Cardiac muscle cell (in vitro differentiated cells and primary cell): ENCODE data around the gene ZNF503. TPM values are rescaled to one million over a fixed set of nuclear protein-coding genes. Genes with fewer than 3 reads are reported as not detected.
A peak's percentile ranks its signal among the peaks of the same experiment; 100 is the strongest.

Experiments used
- DNase-seq, 2 donors: peaks; one replicate each; pipeline versions ENCODE4 v3.0.0 to v3.0.0-alpha.2; 2010 to 2017; ENCODE audit warnings: low read depth in 1 of 2, low spot score in 1 of 2
- H3K27ac ChIP-seq: fragments of 200-600 bp; sonication (generic); 2 replicates; pipeline ENCODE4 v1.5.1; 2016
- H3K27me3 ChIP-seq: fragments of 200-600 bp; sonication (generic); 2 replicates; pipeline ENCODE4 v1.6.0; 2016; ENCODE audit warnings: control low read depth
- H3K36me3 ChIP-seq: fragments of 200-600 bp; sonication (generic); 2 replicates; pipeline ENCODE4 v1.5.1; 2016; ENCODE audit warnings: control low read depth
- H3K4me1 ChIP-seq: fragments of 200-600 bp; sonication (generic); 2 replicates; pipeline ENCODE4 v1.8.1; 2017; ENCODE audit warnings: low read depth, mild to moderate bottlenecking, mixed run types
- H3K4me3 ChIP-seq: fragments of 200-600 bp; sonication (generic); 2 replicates; pipeline ENCODE4 v1.5.1; 2016; ENCODE audit warnings: mild to moderate bottlenecking
- H3K9me3 ChIP-seq: fragments of 200-600 bp; sonication (generic); 2 replicates; pipeline ENCODE4 v1.5.1; 2017; ENCODE audit warnings: low read depth, mild to moderate bottlenecking, control low read depth
- polyA plus RNA-seq: library from polyadenylated mRNA; unstranded; fragments of >200 nt; fragmentation: Nextera tagmentation; extraction: Ambion mirVana; gene quantifications from 2 replicates; pipeline ENCODE4 v1.2.1, GENCODE V29; 2016
- total RNA-seq: library from RNA; depleted of rRNA; stranded (reverse); fragments of >200 nt; gene quantifications from 2 replicates; pipeline ENCODE4 v1.2.3, GENCODE V29; 2016
- TF ChIP-seq, protein P1 (sequence below): IDR thresholded peaks from 2 replicates; pipeline ENCODE4 v1.5.1; 2012; ENCODE audit warnings: low read depth, mild to moderate bottlenecking, low read length

The ZNF503 gene
- total and polyA plus RNA-seq, 2 experiments from 2014 or later, result 41.8 to 110 TPM

DNA sequence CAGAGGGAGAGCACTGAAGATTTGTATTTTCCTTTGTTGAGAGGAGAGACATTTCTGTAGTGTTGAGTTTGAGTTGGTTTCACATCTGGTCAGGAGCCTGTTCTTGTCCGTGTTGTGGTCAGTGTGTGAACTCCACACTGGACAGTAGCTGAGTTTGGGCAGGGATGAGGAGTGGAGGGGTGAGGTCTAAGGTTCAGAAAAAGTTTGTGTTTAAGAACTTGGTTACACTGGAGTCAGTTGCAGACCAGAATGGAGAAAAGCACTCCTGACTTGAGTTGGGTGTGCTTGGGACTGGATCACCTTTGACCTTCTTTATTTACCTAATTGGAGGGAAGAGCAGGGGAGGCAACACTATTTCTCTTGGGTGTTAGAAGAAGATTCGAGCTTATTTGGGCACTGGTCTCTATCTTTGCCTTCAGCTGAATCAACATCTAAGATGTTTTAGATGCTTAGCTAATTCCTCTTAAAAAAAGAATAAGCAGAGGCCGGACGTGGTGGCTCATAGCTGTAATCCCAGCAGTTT lies 38.8 kb upstream of the ZNF503 start:
- no peak for DNase-seq

DNA sequence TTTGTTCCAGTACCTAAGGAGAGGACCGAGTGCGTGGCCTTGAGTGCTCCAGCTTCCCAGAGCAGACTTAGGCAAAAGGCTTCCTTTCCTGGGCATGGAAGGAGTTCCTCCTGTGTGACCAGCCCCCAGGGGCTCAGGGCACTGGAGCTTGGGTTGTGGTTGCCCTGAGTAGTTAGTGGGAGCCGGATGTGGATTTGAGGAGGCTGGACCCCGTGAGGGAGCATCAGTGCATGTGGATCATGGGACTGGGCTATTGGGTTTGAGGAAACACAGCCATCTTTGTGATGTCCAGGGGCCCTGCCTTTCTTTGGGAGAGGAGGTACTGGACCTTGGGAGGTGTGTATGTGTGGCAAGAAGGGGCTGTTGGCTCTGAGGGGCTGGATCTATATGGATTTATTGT lies 38.2 kb upstream of the ZNF503 start:
- Histone ChIP-seq H3K27me3 (no peaks in the 10 kb centered on the region), H3K4me3 (no peak overlapping the region), H3K4me1 (peaks cover 21% of the 10 kb centered on the region), H3K27ac (no peak overlapping the region), H3K36me3 (no peaks in the 10 kb centered on the region), H3K9me3 (no peaks in the 10 kb centered on the region)
- TF ChIP-seq, protein P1, sequence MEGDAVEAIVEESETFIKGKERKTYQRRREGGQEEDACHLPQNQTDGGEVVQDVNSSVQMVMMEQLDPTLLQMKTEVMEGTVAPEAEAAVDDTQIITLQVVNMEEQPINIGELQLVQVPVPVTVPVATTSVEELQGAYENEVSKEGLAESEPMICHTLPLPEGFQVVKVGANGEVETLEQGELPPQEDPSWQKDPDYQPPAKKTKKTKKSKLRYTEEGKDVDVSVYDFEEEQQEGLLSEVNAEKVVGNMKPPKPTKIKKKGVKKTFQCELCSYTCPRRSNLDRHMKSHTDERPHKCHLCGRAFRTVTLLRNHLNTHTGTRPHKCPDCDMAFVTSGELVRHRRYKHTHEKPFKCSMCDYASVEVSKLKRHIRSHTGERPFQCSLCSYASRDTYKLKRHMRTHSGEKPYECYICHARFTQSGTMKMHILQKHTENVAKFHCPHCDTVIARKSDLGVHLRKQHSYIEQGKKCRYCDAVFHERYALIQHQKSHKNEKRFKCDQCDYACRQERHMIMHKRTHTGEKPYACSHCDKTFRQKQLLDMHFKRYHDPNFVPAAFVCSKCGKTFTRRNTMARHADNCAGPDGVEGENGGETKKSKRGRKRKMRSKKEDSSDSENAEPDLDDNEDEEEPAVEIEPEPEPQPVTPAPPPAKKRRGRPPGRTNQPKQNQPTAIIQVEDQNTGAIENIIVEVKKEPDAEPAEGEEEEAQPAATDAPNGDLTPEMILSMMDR, result no peak
- DNase-seq, result no peak

More for the DNA sequence above, 38.8 kb upstream of the ZNF503 start:
- Histone ChIP-seq H3K27ac (no peak overlapping the region), H3K9me3 (no peaks in the 10 kb centered on the region), H3K36me3 (no peaks in the 10 kb centered on the region), H3K27me3 (no peaks in the 10 kb centered on the region), H3K4me3 (no peak overlapping the region), H3K4me1 (peaks cover 18% of the 10 kb centered on the region)
- TF ChIP-seq, protein P1, result no peak

DNA sequence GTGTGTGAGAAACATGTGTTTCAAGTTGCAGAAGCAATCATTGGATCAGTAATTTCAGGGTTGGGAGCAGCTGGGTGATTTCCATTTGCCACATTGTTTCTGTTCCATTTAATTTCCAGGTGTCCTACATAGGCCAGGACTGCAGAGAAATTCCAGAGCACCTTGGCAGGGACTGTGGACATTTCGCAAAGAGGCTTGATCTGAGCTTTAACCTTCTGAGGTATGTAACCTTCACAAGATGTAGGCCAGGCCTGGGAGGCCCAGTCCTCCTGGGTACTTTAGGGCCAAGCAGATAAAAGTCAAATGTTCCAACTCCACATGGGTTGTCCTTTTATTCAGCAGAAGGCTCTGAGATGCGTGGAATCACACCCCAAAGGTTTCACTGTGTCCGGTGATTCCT lies 36.7 kb upstream of the ZNF503 start:
- H3K36me3 ChIP-seq, result no peaks in the 10 kb centered on the region
- DNase-seq, result peak in 1 of 2 donors; percentile 42
- TF ChIP-seq, protein P1, result no peak
- H3K27ac ChIP-seq, result no peak overlapping the region
- H3K9me3 ChIP-seq, result no peaks in the 10 kb centered on the region
- no peak overlapping the region for H3K4me3 ChIP-seq
- H3K4me1 ChIP-seq, result peaks cover 21% of the 10 kb centered on the region
- H3K27me3 ChIP-seq, result peaks cover 10% of the 10 kb centered on the region

- no peak overlapping the region for H3K4me3 ChIP-seq
- no peak overlapping the region for H3K27ac ChIP-seq
- H3K9me3 ChIP-seq, result no peaks in the 10 kb centered on the region
- peaks cover 16% of the 10 kb centered on the region for H3K27me3 ChIP-seq
- no peaks in the 10 kb centered on the region for H3K36me3 ChIP-seq
- TF ChIP-seq, protein P1, result no peak
- DNase-seq, result no peak
- peaks cover 21% of the 10 kb centered on the region for H3K4me1 ChIP-seq
These were observed 36.1 kb upstream of the ZNF503 start for GRCh38 chr10:75437693-75438092.

- no peaks in the 10 kb centered on the region for H3K36me3 ChIP-seq
- peaks cover 21% of the 10 kb centered on the region for H3K4me1 ChIP-seq
- no peak for DNase-seq
- H3K27me3 ChIP-seq, result peaks cover 23% of the 10 kb centered on the region
- TF ChIP-seq, protein P1, result no peak
- no peaks in the 10 kb centered on the region for H3K9me3 ChIP-seq
- no peak overlapping the region for H3K4me3 ChIP-seq
- H3K27ac ChIP-seq, result no peak overlapping the region
These were observed 35.3 kb upstream of the ZNF503 start for GRCh38 chr10:75436896-75437295.
